Activated gamma-delta T cell treated with Interleukin-2 at 50 U/mL for 16 hours (primary cell): Measurements from ENCODE around the gene TAS2R13.

Experiments used
- DNase-seq: peaks from one replicate; pipeline ENCODE4 v3.0.0-alpha.2; 2020

The TAS2R13 gene

DNA sequence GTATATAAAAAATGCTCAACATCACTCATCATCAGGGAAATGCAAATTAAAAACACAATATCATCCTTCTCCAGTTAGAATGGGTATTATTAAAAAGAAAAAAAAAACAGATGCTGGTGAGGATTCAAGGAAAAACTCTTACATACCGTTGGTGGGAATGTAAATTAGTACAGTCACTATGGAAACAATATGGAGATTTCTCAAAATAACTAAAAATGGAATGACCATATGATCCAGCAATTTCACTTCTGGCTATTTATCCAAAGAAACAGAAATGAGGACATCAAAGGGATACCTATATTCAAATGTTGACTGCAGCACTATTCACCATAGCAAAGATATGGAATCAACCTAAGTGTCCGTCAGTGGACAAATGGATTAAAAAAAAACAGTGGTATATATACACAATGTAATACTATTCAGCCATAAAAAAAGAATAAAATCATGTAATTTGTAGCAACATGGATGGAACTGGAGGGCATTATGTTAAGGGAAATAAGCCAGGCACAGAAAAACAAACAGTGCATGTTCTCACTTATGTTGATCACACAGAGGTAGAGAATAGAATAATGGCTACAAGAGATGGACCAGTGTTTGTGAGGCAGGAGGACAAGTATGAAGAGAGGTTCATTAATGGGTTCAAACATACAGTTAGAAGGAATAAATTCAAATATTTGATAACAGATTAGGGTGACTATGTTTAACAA lies 45.7 kb downstream of the TAS2R13 start:
- DNase-seq = no peak

DNA sequence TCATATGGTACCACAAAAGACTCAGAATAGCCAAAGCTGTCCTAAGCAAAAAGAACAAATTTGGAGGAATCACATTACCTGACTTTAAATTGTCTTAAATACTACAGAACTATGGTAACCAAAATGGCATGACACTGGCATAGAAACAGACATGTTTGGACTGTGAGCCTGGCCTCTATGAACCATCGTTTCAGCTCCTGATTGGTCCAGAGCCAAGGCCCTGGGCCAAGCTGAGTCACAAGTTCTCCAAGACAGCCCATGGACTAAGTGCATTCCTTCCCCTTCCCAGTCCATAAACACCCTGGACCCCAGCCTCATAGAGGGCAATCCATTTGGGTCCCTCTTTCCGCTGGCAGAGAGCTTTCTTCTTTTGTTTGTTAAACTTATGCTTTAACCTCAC lies 48.0 kb downstream of the TAS2R13 start:
- no peak for DNase-seq
